GM12878 (cell line): ENCODE data around the gene NIPAL3. TPM values are rescaled to one million over a fixed set of nuclear protein-coding genes. Genes with fewer than 3 reads are reported as not detected.

ENCODE experiments used
- ATAC-seq: fragments of 200-7000 bp; cut with Tn5 transposase; 3 replicates; pipeline ENCODE4 v1.9.1; 2020; ENCODE audit warnings: mild to moderate bottlenecking, moderate library complexity
- BruUV-seq: library from RNA; stranded (reverse); fragments of 400-500 nt; replicated peaks from 2 replicates; lab custom pipeline; 2021; lab: Mats Ljungman, UMichigan
- CTCF ChIA-PET: fragments of 300-600 bp; sonication (Branson Sonifier 250); formaldehyde crosslinking; extraction: SDS; loops from one replicate; lab custom pipeline; 2021; ENCODE audit warnings: inconsistent platforms; lab: Yijun Ruan, JAX
- POLR2A ChIA-PET: fragments of 350-600 bp; formaldehyde crosslinking; extraction: SDS; loops from one replicate; lab custom pipeline; 2021; ENCODE audit warnings: inconsistent platforms; lab: Charles Lee
- RAD21 ChIA-PET: fragments of 300-600 bp; sonication (Branson Sonifier 250); formaldehyde crosslinking; loops from one replicate; lab custom pipeline; 2023; ENCODE audit warnings: antibody characterized with exemption; ENCODE audit not compliant: unreplicated experiment; lab: Charles Lee
- SMC1A ChIA-PET: fragments of 300-600 bp; sonication (Branson Sonifier 250); formaldehyde crosslinking; loops from one replicate; lab custom pipeline; 2023; ENCODE audit not compliant: unreplicated experiment, uncharacterized antibody; lab: Charles Lee
- DNase-seq: peaks from one replicate; pipeline ENCODE4 v3.0.0-alpha.2; 2011; ENCODE audit warnings: low read depth, low spot score
- FAIRE-seq: peaks from 3 replicates; lab custom pipeline; 2011; peaks lifted over from hg19 to GRCh38; lab: Jason Lieb, UNC
- H2AFZ ChIP-seq: 2 replicates; pipeline ENCODE4 v1.6.0; 2011; ENCODE audit warnings: low read depth, low read length, control low read depth; ENCODE audit not compliant: control insufficient read depth
- H3K27ac ChIP-seq: 2 replicates; pipeline ENCODE4 v1.5.1; 2011; ENCODE audit warnings: control low read depth; ENCODE audit not compliant: control insufficient read depth, insufficient read depth
- H3K27me3 ChIP-seq, 2 experiments: replicated peaks in 1 of 2; 2 replicates each; pipeline versions ENCODE4 v1.6.0 to v1.6.1; 2011; ENCODE audit warnings: low read length in 1 of 2; ENCODE audit not compliant: control insufficient read depth in 2 of 2, insufficient read depth in 2 of 2
- H3K36me3 ChIP-seq, 2 experiments: 2 replicates each; pipeline ENCODE4 v1.5.1; 2011; ENCODE audit warnings: low read length in 1 of 2; ENCODE audit not compliant: control insufficient read depth in 2 of 2, insufficient read depth in 2 of 2
- H3K4me1 ChIP-seq: 2 replicates; pipeline ENCODE4 v1.6.1; 2011; ENCODE audit warnings: mild to moderate bottlenecking, low read length, moderate library complexity, mixed read lengths; ENCODE audit not compliant: control insufficient read depth, insufficient read depth
- H3K4me2 ChIP-seq: 2 replicates; pipeline ENCODE4 v1.6.0; 2011; ENCODE audit warnings: control low read depth; ENCODE audit not compliant: control insufficient read depth, insufficient read depth
- H3K4me3 ChIP-seq: fragments of 200-600 bp; sonication (generic); 2 replicates; pipeline ENCODE4 v1.5.1; 2016
- H3K79me2 ChIP-seq: 2 replicates; pipeline ENCODE4 v1.6.0; 2011; ENCODE audit warnings: low read length; ENCODE audit not compliant: control insufficient read depth, insufficient read depth
- H3K9ac ChIP-seq: 2 replicates; pipeline ENCODE4 v1.8.0; 2011; ENCODE audit warnings: low read length, control low read depth, mixed read lengths; ENCODE audit not compliant: control insufficient read depth, insufficient read depth
- H3K9me3 ChIP-seq: replicated peaks from 3 replicates; pipeline ENCODE4 v1.5.1; 2011; ENCODE audit warnings: mild to moderate bottlenecking, low read length; ENCODE audit not compliant: control insufficient read depth, insufficient read depth
- H4K20me1 ChIP-seq: 2 replicates; pipeline ENCODE4 v1.6.0; 2011; ENCODE audit not compliant: control insufficient read depth, insufficient read depth
- ATF7 ChIP-seq: fragments of 450-650 bp; IDR thresholded peaks from 2 replicates; pipeline ENCODE4 v1.6.1; 2016; ENCODE audit warnings: low read depth, mild to moderate bottlenecking
- DPF2 ChIP-seq: fragments of 450-650 bp; IDR thresholded peaks from 2 replicates; pipeline ENCODE4 v1.6.1; 2017; ENCODE audit warnings: mild to moderate bottlenecking
- E2F4 ChIP-seq: IDR thresholded peaks from 2 replicates; pipeline ENCODE4 v1.6.1; 2012; ENCODE audit warnings: low read depth, low read length, improper control_type of control experiment
- PRDM15 ChIP-seq: fragments of 450-650 bp; formaldehyde crosslinking; IDR thresholded peaks from 2 replicates; pipeline ENCODE4 v1.4.0; 2020; ENCODE audit warnings: mild to moderate bottlenecking, moderate library complexity
- ZNF384 ChIP-seq: IDR thresholded peaks from 2 replicates; pipeline ENCODE4 v1.6.1; 2012; ENCODE audit warnings: low read depth, mild to moderate bottlenecking, low read length, improper control_type of control experiment, borderline replicate concordance
- WGBS: methylation state at CpG from one replicate; pipeline ENCODE4 v1.1.6; 2016; ENCODE audit warnings: low lambda C conversion rate; ENCODE audit not compliant: insufficient replicate concordance, insufficient coverage; ENCODE audit errors: missing lambda C conversion rate; 5-methylcytosine and 5-hydroxymethylcytosine counted together
- in situ Hi-C: fragments of 300-500 bp; cut with MboI; formaldehyde crosslinking; loops from 9 replicates; pipeline ENCODE4 v1.14.3; 2018; ENCODE audit warnings: mixed read lengths
- intact Hi-C: fragments of 100-400 bp; cut with micrococcal nuclease; formaldehyde crosslinking; loops from one replicate; pipeline ENCODE4 v1.14.2; 2022; ENCODE audit not compliant: unreplicated experiment
- polyA plus RNA-seq, 11 experiments: library from polyadenylated mRNA; depleted of rRNA in 4 of 11; unstranded in 6 of 11; stranded (reverse) in 5 of 11; fragments of >200 nt; fragmentation: Nextera tagmentation in 4 of 11; fragmentation: Illumina TruSeq in 1 of 11; extraction: Ambion mirVana in 4 of 11; extraction: Trizol in 1 of 11; gene quantifications; 1 replicate in 1 of 11; 2 replicates in 10 of 11; pipeline versions ENCODE4 v1.2.1 to v1.2.3, GENCODE V29; 2011 to 2016; ENCODE audit warnings: inconsistent platforms in 2 of 11, missing spikeins in 2 of 11, low read depth in 1 of 11
- total RNA-seq, 4 experiments: library from RNA; depleted of rRNA in 3 of 4; stranded (reverse); fragments of >200 nt in 3 of 4; fragmentation: Illumina TruSeq in 1 of 4; extraction: Trizol in 1 of 4; gene quantifications; 2 replicates each; pipeline versions ENCODE4 v1.2.1 to v1.2.3, GENCODE V29; 2013 to 2021
- TF ChIP-seq, protein P1 (sequence below): fragments of 450-650 bp; IDR thresholded peaks from 2 replicates; pipeline ENCODE4 v1.6.1; 2017; ENCODE audit warnings: low read depth, mild to moderate bottlenecking, moderate library complexity
- TF ChIP-seq, protein P2 (sequence below): IDR thresholded peaks from 2 replicates; pipeline ENCODE4 v1.6.1; 2012; ENCODE audit warnings: improper control_type of control experiment, low read depth, low read length; ENCODE audit not compliant: insufficient replicate concordance

Gene NIPAL3
- total and polyA plus RNA-seq, 10 of the 15 experiments (the other 5 are each of a cell fraction or from before 2014, with no cell fraction given): 2.1 to 9.4 (median 4.2) TPM

DNA sequence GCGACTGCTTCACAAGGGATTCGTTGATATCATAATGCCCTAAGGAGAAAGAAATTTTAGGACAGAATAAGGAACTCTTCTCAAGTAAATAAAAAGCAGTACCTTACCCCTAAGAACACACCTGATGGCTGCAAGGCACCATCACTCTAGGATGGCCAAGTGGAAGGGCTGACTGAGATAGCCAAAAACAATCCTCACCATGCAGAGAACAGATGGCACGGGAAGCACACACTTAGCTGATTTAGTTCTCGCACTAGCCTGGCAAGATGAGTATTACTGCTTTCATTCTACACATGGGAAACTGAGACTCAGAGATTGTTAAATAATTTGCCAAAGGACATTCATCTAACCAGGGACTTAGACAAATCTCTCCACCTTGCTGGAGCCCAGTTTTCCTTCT, 45.8 kb upstream of the NIPAL3 start:
- no peak overlapping the region for H2AFZ ChIP-seq
- intact Hi-C loops (no loop called here), in situ Hi-C loops (no loop called here)
- no peak overlapping the region for H3K9ac ChIP-seq
- 89% methylated on average over 4 of the region's 4 CpGs for WGBS
- no peak overlapping the region for H3K4me3 ChIP-seq
- H4K20me1 ChIP-seq: no peaks in the 10 kb centered on the region
- ChIA-PET POLR2A (no interaction called here), RAD21 (no interaction called here), SMC1A (no interaction called here), CTCF (no interaction called here)
- no TSS peak for BruUV-seq
- peaks cover 22% of the 10 kb centered on the region for H3K4me1 ChIP-seq
- no peaks in the 10 kb centered on the region for H3K9me3 ChIP-seq
- no peaks in the 10 kb centered on the region; a peak in 1 of 4 replicates for H3K27me3 ChIP-seq
- DNase-seq (no peak), FAIRE-seq (no peak), ATAC-seq (no peak)
- no peak overlapping the region for H3K27ac ChIP-seq
- H3K36me3 ChIP-seq: no peaks in the 10 kb centered on the region
- no peak overlapping the region for H3K4me2 ChIP-seq
- H3K79me2 ChIP-seq: no peaks in the 10 kb centered on the region
- TF ChIP-seq PRDM15 (CRISPR knock-in tag): no peak
- no peak for TF ChIP-seq ZNF384
- TF ChIP-seq, protein P1, sequence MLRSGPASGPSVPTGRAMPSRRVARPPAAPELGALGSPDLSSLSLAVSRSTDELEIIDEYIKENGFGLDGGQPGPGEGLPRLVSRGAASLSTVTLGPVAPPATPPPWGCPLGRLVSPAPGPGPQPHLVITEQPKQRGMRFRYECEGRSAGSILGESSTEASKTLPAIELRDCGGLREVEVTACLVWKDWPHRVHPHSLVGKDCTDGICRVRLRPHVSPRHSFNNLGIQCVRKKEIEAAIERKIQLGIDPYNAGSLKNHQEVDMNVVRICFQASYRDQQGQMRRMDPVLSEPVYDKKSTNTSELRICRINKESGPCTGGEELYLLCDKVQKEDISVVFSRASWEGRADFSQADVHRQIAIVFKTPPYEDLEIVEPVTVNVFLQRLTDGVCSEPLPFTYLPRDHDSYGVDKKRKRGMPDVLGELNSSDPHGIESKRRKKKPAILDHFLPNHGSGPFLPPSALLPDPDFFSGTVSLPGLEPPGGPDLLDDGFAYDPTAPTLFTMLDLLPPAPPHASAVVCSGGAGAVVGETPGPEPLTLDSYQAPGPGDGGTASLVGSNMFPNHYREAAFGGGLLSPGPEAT: no peak
- TF ChIP-seq E2F4: no peak
- TF ChIP-seq, protein P2, sequence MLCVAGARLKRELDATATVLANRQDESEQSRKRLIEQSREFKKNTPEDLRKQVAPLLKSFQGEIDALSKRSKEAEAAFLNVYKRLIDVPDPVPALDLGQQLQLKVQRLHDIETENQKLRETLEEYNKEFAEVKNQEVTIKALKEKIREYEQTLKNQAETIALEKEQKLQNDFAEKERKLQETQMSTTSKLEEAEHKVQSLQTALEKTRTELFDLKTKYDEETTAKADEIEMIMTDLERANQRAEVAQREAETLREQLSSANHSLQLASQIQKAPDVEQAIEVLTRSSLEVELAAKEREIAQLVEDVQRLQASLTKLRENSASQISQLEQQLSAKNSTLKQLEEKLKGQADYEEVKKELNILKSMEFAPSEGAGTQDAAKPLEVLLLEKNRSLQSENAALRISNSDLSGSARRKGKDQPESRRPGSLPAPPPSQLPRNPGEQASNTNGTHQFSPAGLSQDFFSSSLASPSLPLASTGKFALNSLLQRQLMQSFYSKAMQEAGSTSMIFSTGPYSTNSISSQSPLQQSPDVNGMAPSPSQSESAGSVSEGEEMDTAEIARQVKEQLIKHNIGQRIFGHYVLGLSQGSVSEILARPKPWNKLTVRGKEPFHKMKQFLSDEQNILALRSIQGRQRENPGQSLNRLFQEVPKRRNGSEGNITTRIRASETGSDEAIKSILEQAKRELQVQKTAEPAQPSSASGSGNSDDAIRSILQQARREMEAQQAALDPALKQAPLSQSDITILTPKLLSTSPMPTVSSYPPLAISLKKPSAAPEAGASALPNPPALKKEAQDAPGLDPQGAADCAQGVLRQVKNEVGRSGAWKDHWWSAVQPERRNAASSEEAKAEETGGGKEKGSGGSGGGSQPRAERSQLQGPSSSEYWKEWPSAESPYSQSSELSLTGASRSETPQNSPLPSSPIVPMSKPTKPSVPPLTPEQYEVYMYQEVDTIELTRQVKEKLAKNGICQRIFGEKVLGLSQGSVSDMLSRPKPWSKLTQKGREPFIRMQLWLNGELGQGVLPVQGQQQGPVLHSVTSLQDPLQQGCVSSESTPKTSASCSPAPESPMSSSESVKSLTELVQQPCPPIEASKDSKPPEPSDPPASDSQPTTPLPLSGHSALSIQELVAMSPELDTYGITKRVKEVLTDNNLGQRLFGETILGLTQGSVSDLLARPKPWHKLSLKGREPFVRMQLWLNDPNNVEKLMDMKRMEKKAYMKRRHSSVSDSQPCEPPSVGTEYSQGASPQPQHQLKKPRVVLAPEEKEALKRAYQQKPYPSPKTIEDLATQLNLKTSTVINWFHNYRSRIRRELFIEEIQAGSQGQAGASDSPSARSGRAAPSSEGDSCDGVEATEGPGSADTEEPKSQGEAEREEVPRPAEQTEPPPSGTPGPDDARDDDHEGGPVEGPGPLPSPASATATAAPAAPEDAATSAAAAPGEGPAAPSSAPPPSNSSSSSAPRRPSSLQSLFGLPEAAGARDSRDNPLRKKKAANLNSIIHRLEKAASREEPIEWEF: no peak
- TF ChIP-seq ATF7: no peak
- no peak for TF ChIP-seq DPF2
